G401.6 (cell line): ENCODE data around the gene PTPRT.

Source experiments
- FAIRE-seq: peaks from 2 replicates; lab custom pipeline; 2012; peaks lifted over from hg19 to GRCh38; lab: Jason Lieb, UNC

PTPRT gene

DNA sequence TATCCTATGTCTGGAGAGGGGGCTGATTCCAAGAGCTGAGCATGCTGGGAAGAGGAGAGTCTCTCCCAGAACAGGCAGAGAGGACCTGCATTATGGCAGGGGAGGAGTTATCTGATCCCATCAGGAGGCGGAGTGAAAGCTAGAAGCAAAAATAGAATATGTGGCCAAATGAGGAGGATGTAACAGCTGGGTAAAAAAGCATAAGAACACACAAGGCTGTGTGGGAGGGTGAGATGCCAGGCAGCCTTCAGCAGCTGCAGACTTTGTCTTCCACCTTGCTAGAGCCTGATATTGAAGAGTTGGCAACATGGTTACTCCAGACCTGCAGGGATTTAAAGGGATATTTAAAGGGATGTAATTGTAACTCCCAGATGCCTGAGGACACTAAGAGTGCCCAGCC lies 167.1 kb downstream of the PTPRT start:
- no peak for FAIRE-seq

- no peak for FAIRE-seq
These were observed 167.6 kb downstream of the PTPRT start for GRCh38 chr20:43022081-43022480.

DNA sequence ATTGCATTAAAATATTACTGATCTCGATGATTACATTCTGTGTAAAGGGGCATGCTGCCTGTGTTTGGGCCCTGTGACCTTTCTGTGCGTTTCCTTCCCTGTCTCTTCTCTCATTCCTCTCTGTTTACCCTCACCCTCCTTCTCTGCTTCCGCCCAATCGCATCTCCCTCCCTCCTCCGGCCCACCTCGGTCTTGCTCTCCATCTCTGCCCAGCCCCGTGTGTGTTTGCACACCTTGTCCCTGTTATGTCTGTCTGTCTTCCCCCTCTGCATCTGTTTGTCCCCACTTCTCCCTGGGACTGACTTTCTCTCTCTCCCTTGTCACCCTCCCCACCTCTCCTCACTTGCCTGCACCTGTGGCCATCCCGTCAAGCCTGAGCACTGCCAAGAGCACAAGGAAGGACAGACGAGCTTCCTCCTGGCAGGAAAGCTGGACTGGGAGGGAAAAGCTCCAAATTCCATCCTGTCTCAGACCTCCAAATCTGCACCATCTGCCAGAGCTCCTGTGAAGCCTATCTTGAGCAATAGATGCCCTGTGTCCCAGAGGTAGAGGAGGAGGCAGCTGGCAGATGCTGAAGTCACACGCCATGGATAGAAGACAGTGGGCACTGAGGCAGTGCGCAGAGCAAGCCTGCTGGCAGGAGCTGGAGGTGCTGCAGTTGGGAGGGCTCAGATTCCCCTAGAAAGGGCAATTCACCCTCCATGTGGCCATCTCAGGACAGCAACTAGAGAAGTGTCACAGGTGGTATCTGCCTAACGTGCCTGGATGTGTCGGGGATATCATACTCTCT lies 172.3 kb downstream of the PTPRT start:
- FAIRE-seq, result no peak

DNA sequence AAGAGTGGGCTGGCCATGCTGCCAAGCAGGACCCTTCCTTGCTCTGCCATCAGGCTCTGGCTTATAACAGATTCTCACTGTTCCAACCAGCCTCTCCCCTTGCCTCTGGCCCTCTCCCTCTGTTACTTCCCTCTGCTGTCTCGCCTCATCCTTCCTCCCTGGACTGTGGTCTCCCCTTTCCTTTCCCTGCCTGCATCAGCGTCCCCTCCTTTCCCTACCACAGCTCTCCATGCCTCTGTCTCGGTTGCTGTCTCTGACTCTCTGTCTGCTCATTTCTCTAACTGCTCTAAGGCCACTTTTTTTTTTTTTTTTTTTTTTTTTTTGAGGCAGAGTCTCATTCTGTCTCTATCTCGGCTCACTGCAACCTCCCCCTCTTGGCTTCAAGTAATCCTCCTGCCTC lies 173.4 kb downstream of the PTPRT start:
- FAIRE-seq, result no peak

GRCh38 chr20:43015566-43015965 lies 174.1 kb downstream of the PTPRT start:
- no peak for FAIRE-seq

DNA sequence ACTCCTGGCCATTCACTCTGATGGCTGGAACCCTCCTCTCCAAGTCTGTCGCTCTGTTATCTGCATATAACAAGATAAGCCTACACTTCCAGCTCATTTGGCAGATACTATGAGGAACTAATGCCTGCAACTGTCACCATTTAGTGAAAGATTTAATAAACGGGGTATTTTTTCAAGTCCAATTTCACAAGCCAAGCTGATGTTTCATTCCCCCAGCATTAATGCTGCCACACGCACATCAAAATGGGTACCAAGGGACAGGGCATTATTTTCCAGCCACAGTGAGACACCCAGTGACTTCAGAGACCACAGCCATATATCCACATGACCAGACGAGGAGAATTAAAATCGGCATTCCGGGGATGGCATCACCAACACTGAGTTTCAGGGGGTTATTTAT lies 175.5 kb downstream of the PTPRT start:
- FAIRE-seq, result no peak

DNA sequence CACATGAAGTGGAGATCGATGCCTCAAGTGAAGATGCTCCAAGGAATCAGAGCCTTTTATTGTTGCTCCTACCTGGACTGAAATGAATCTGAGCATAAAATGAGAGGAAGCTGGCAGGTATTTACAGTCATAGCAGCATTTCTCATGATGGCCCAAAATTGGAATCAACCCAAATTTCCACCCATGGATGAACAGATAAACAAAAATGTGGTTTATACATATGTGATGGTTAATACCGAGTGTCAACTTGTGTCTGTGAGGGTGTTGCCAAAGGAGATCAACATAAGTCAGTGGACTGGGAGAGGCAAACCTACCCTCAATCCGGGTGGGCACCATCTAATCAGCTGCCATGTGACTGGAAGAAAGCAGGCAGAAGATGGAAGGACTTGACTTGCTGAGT lies 178.2 kb downstream of the PTPRT start:
- no peak for FAIRE-seq

DNA sequence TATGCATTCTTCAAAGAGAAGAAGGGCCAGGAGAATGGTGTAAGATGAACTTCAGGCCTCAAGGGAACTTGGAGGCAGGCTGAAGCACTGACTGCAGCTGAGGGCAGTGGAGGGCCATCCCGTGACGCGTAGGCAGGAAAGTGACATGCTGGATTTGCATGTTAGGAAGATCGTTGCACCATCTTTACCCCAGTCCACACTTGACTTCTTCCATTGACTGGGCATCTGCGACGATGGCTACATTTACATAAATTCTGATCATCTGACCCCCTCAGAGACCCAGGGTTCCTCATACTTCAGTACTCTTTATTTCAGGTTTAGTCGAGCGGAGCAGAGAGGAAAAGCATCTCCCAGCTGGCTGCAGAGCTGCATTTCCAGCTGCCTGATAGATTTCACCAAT lies 180.2 kb downstream of the PTPRT start:
- no peak for FAIRE-seq

GRCh38 chr20:43007525-43007924 lies 182.2 kb downstream of the PTPRT start:
- FAIRE-seq, result no peak

DNA sequence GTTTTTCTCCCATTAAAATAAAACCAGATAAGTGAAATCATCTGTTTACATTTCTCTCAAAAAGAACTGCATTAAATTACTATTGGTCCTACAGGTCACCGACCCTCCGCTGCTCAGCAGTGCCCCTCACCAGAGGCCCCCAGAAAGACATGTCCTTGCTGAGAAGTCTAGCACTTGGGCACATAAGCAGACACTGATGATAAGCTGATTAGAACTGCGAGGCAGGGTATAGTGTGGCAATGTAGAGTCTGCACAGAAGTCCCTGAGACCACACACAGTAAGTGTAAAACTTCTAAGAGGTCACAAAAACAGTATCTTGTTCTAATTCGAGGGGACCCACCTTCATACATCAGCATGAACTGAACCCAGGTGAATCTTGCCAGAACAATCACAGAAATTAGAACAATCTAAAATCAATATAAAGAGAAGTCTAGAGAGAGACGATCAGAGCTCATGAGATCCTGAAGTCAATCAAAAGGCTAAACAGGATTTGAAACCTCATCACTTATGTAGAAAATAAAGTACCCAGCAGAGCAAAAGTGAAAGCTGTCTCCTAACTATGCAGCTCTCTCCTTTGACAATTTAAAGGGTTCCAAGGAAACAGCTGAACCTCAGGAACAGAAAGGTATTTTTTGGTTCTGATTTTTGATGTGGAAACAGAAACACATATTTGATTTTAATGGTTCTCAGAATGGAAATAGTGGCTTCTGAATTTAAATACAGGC lies 182.9 kb downstream of the PTPRT start:
- no peak for FAIRE-seq

- no peak for FAIRE-seq
These were observed 186.3 kb downstream of the PTPRT start for GRCh38 chr20:43003318-43003944.

DNA sequence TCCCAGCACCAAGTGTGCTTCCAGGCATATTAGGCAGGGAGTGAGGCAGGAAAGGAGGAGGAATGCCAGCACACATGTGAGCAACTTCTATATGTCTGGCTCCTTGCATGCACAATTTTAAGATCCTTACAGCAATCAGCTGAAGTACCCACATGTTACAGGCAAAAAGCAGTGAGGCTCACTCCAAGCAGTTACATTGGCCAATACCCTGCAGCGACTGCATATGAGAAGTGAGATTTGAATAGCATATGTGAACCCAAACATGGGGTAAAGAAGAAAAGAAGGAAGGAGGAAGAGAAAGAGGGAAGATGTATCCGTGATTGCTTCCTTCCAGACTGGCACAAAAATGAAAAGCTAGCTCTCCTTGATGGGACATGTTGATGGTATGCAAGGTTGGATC lies 193.6 kb downstream of the PTPRT start:
- no peak for FAIRE-seq

- FAIRE-seq, result no peak
These were observed 201.4 kb downstream of the PTPRT start for GRCh38 chr20:42988319-42988718.

- no peak for FAIRE-seq
These were observed 202.2 kb downstream of the PTPRT start for GRCh38 chr20:42987376-42988114.

- no peak for FAIRE-seq
These were observed 203.4 kb downstream of the PTPRT start for GRCh38 chr20:42986143-42986773.

DNA sequence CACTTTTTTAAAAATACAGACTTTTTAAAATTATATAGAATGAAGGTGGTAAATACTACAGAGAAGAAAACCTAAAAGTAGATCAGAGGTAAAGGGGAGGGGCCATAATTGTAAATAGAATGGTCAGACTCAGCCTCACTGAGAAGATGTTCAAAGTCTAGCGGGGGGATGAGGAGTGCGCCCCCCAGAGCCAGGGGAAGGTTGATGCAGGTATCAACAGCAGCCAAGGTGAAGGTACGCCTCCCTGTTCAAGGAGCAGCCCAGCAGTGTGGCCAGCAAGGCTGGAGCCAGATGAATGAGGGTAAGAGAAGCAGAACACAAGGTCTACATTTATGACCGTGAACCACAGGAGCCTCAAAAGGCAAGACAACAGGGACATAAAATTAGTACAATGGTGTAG lies 204.1 kb downstream of the PTPRT start:
- FAIRE-seq, result no peak

GRCh38 chr20:42982218-42982617 lies 207.5 kb downstream of the PTPRT start:
- FAIRE-seq, result no peak

DNA sequence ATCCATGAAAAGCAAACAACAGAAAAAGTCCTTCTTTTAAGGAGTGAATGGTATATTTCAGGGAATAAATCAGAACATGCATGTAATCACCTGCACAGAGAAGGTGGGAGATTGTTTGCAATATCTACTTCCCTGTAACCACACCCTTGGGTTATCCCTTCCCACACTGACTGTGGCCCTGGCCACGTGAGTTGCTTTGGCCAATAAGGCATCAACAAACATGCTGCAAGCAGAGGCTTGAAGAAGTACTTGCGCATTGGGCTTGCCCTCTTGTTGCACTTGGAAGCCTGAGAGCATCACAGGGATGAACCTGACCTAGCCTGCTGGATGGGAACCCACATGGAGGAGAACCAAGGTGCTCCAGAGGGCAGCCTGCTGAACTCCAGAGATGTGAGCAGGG lies 208.5 kb downstream of the PTPRT start:
- no peak for FAIRE-seq

GRCh38 chr20:42979720-42980119 lies 210.0 kb downstream of the PTPRT start:
- no peak for FAIRE-seq

- FAIRE-seq, result no peak
These were observed 211.3 kb downstream of the PTPRT start for GRCh38 chr20:42978184-42978974.

DNA sequence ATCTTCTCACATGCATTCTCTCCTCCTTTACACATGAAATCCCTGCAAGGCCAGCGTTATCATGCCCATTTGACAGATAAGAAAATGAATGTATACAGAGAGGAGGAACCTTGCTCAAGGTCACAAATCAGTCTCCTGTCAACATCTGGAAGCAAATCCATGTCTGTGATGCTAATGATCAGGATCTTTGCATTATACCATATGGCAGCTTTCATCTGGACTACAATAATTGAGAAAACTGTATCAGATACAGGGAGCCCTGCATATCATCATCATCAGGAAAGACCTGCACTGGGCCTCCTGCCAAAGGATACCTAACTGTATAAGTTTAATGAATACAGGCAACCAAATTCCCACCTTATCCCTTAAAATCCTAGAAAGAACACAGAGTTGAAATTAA lies 213.7 kb downstream of the PTPRT start:
- FAIRE-seq, result no peak
